Measurements from ENCODE around the gene AACS. TPM values are rescaled to one million over a fixed set of nuclear protein-coding genes. Genes with fewer than 3 reads are reported as not detected.

AACS gene
- 10 to 100 TPM in 1 of 6 experiments, 1 to 10 TPM in 5; 3.2 to 11.3 (median 4.8) TPM for total RNA-seq
- long read RNA-seq, result 0 reads

- 0% methylated on average over 43 of the region's 80 CpGs for WGBS (ENCODE audit: insufficient coverage, low coverage, low lambda C conversion rate, missing lambda C conversion rate)
- DNase-seq, result peak; percentile 84 to 87 (median 85)
Measured at GRCh38 chr12:125065021-125065918, at the start of gene AACS. Gene AACS (plus strand): TSS chr12:125065435. CDS start chr12:125065585, 150 bp downstream.

DNA sequence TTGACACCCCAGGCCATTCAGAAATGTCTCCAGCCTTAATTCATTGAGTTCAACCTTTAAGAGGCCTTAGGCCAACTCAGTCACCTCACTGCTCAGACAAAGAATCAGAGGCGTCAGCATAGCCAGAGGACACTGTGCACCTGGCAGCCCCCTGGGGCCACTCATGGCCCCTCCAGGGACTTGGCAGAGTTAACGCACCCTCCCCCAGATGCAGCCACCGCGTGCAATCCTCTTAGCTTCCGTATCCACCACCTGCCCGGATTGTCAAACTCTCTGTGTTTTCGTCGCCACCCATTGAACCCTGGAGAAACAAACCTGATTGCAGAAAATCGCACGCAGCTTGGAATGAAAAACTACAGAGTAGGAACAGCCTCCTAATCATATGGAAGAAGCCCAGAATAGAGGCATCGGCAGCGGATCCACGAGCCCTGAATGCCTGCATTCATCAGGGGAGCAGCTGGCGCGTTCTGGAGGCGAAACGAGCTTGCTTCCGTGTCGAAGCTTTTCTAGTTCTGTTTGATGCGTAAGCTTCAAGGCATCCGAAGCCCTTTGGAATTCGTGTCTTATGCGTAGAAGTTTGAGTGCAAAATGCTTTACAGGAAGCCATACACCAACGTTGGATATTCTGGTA lies 49.4 kb upstream of the AACS start:
- H3K4me3 ChIP-seq, result no peak overlapping the region
- H3K27me3 ChIP-seq, result no peaks in the 10 kb centered on the region
- no peaks in the 10 kb centered on the region for H3K36me3 ChIP-seq
- intact Hi-C loops (cut with DNase I), result no loop called here
- DNase-seq, result no peak
- no peak for TF ChIP-seq CTCF (IDR thresholded peaks at IDR 0.05)
- no peak for TF ChIP-seq POLR2A (IDR thresholded peaks at IDR 0.05)
- no peaks in the 10 kb centered on the region for H3K9me3 ChIP-seq
- 88% methylated on average over 19 of the region's 24 CpGs for WGBS (ENCODE audit: insufficient coverage, low coverage, low lambda C conversion rate, missing lambda C conversion rate)
- ATAC-seq, result no peak
- H3K27ac ChIP-seq, result no peak overlapping the region
- no peaks in the 10 kb centered on the region for H3K4me1 ChIP-seq

More at GRCh38 chr12:125065021-125065918, at the start of gene AACS:
- Histone ChIP-seq H3K27me3 (no peaks in the 10 kb centered on the region), H3K27ac (peak within 1 kb of the TSS in 1 of 3 donors; percentile 19), H3K36me3 (no peaks in the 10 kb centered on the region), H3K4me1 (peaks cover 0 to 7% (median 0%) of the 10 kb centered on the region in 4 donors), H3K4me3 (peak within 1 kb of the TSS; percentile 52 to 81 (median 71)), H3K9me3 (no peaks in the 10 kb centered on the region)
- peak; percentile 98 to 100 (median 99) for ATAC-seq
- intact Hi-C loops (cut with DNase I), result no loop called here
- TF ChIP-seq CTCF (IDR thresholded peaks at IDR 0.05), result no peak
- TF ChIP-seq POLR2A (IDR thresholded peaks at IDR 0.05), result peak; percentile 64

DNA sequence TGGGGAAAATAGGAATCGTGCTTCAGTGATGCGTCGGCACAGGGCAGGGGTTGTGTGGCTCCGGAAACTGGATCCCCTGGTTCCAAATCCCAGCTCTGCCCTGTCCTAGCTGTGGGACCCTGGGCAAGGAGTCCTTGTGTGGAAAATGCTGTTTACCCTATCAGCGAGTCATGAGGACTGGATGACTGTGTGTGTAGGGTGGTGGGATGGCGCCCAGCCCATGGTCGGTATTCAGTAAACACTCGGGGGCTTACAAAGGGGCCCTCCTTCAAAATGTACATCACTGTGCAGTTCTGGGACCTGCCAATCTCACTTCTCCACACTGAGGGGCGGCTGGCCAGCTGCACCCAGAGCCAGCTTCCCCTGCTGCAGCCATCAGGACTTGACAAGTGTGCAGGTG lies 47.4 kb upstream of the AACS start:
- intact Hi-C loops (cut with DNase I), result no loop called here
- 100% methylated on average over 1 of the region's 9 CpGs for WGBS (ENCODE audit: insufficient coverage, low coverage, low lambda C conversion rate, missing lambda C conversion rate)
- Histone ChIP-seq H3K27me3 (no peaks in the 10 kb centered on the region), H3K9me3 (no peaks in the 10 kb centered on the region), H3K4me1 (no peaks in the 10 kb centered on the region), H3K36me3 (no peaks in the 10 kb centered on the region), H3K4me3 (no peak overlapping the region), H3K27ac (no peak overlapping the region)
- ATAC-seq, result no peak
- DNase-seq, result no peak
- TF ChIP-seq POLR2A (IDR thresholded peaks at IDR 0.05), result no peak
- TF ChIP-seq CTCF (IDR thresholded peaks at IDR 0.05), result no peak

DNA sequence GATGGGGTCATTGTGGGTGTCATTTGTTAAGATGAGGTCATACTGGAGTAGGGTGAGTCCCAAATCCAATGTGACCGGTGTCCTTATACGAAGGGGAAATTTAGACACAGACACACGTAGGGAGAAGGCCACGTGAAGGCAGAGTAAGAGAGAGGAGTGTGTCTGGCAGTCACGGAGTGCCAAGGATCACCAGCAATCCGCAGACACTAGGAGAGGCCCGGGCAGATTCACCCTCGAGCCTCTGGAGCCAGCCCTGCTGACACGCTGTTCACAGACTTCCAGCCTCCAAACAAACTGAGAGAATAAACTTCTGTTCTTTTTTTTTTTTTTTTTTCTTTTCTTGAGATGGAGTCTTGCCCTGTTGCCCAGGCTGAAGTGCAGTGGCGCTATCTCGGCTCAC lies 46.9 kb upstream of the AACS start:
- Histone ChIP-seq H3K4me3 (no peak overlapping the region), H3K9me3 (no peaks in the 10 kb centered on the region), H3K27me3 (no peaks in the 10 kb centered on the region), H3K4me1 (no peaks in the 10 kb centered on the region), H3K27ac (no peak overlapping the region), H3K36me3 (no peaks in the 10 kb centered on the region)
- TF ChIP-seq POLR2A (IDR thresholded peaks at IDR 0.05) (no peak), CTCF (IDR thresholded peaks at IDR 0.05) (no peak)
- DNase-seq (no peak), ATAC-seq (no peak)
- intact Hi-C loops (cut with DNase I), result no loop called here
- 100% methylated on average over 5 of the region's 11 CpGs for WGBS (ENCODE audit: insufficient coverage, low coverage, low lambda C conversion rate, missing lambda C conversion rate)

Measured in right lobe of liver (tissue), 6 donors.